ENCODE measurements around the gene ITGA6. TPM values are rescaled to one million over a fixed set of nuclear protein-coding genes. Genes with fewer than 3 reads are reported as not detected.

ITGA6 gene
- polyA plus RNA-seq, 1 donor from 2014 or later: 14.4 TPM

DNA sequence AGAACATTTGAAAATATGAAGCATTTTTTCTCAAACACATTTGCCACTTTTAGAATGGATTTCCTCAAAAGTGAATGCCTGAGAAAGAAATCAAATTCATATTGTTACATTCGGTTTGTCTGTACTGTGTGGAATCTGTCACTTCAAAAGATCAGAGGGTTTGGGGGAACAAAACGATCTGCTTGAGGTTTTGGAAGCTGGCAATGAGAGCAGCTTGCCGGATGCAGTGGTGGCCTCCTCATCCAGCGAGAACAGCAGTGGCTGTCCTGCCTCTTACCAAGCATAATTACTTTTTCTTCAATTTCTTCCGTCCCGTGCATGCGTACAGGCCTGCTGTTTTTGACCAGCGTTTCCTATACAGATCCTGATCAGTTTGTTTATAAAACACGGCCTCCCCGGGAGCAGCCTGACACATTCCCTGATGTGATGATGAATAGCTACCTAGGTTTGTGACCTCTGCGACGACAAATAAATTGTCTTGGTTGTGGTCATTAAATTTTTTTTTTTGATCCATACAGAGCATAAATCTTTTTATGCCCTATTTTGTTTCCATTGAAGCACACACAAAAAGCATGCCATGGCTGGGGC lies 45.2 kb downstream of the ITGA6 start:
- no peak overlapping the region for H2AFZ ChIP-seq (ENCODE audit: low read depth, low read length)
- H3K27me3 ChIP-seq (ENCODE audit: insufficient read depth, low read depth, low read length): no peaks in the 10 kb centered on the region
- no peaks in the 10 kb centered on the region for H3K9me3 ChIP-seq (ENCODE audit: low read length)
- H3K79me2 ChIP-seq (replicated peaks; ENCODE audit: insufficient read depth, low read length): no peaks in the 10 kb centered on the region
- H3K9me2 ChIP-seq (ENCODE audit: insufficient read depth, low read length): no peaks in the 10 kb centered on the region
- H3K4me3 ChIP-seq (ENCODE audit: low read length): no peak overlapping the region
- H3K27ac ChIP-seq (ENCODE audit: low read length): no peak overlapping the region
- H3K4me2 ChIP-seq (ENCODE audit: low read length): no peak overlapping the region
- H3F3A ChIP-seq (ENCODE audit: insufficient read depth, low read length, poor library complexity, severe bottlenecking): no peaks in the 10 kb centered on the region
- H3K36me3 ChIP-seq (ENCODE audit: insufficient read depth, low read length): no peaks in the 10 kb centered on the region
- TF ChIP-seq EZH2 (IDR thresholded peaks at IDR 0.05; ENCODE audit: borderline replicate concordance, insufficient read depth, low read length, poor library complexity, severe bottlenecking): no peak
- no peak for TF ChIP-seq EP300 (conservative IDR thresholded peaks at IDR 0.05; ENCODE audit: poor library complexity, severe bottlenecking)
- TF ChIP-seq, protein P1, sequence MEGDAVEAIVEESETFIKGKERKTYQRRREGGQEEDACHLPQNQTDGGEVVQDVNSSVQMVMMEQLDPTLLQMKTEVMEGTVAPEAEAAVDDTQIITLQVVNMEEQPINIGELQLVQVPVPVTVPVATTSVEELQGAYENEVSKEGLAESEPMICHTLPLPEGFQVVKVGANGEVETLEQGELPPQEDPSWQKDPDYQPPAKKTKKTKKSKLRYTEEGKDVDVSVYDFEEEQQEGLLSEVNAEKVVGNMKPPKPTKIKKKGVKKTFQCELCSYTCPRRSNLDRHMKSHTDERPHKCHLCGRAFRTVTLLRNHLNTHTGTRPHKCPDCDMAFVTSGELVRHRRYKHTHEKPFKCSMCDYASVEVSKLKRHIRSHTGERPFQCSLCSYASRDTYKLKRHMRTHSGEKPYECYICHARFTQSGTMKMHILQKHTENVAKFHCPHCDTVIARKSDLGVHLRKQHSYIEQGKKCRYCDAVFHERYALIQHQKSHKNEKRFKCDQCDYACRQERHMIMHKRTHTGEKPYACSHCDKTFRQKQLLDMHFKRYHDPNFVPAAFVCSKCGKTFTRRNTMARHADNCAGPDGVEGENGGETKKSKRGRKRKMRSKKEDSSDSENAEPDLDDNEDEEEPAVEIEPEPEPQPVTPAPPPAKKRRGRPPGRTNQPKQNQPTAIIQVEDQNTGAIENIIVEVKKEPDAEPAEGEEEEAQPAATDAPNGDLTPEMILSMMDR (IDR thresholded peaks at IDR 0.05; ENCODE audit: poor library complexity, severe bottlenecking): no peak
- TF ChIP-seq, protein P2, sequence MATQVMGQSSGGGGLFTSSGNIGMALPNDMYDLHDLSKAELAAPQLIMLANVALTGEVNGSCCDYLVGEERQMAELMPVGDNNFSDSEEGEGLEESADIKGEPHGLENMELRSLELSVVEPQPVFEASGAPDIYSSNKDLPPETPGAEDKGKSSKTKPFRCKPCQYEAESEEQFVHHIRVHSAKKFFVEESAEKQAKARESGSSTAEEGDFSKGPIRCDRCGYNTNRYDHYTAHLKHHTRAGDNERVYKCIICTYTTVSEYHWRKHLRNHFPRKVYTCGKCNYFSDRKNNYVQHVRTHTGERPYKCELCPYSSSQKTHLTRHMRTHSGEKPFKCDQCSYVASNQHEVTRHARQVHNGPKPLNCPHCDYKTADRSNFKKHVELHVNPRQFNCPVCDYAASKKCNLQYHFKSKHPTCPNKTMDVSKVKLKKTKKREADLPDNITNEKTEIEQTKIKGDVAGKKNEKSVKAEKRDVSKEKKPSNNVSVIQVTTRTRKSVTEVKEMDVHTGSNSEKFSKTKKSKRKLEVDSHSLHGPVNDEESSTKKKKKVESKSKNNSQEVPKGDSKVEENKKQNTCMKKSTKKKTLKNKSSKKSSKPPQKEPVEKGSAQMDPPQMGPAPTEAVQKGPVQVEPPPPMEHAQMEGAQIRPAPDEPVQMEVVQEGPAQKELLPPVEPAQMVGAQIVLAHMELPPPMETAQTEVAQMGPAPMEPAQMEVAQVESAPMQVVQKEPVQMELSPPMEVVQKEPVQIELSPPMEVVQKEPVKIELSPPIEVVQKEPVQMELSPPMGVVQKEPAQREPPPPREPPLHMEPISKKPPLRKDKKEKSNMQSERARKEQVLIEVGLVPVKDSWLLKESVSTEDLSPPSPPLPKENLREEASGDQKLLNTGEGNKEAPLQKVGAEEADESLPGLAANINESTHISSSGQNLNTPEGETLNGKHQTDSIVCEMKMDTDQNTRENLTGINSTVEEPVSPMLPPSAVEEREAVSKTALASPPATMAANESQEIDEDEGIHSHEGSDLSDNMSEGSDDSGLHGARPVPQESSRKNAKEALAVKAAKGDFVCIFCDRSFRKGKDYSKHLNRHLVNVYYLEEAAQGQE (IDR thresholded peaks at IDR 0.05; ENCODE audit: borderline replicate concordance): no peak
- TF ChIP-seq TAF1 (IDR thresholded peaks at IDR 0.05; ENCODE audit: low read depth): no peak
- no peak for TF ChIP-seq POLR2AphosphoS5 (IDR thresholded peaks at IDR 0.05)
- no peak for TF ChIP-seq SMC3 (conservative IDR thresholded peaks at IDR 0.05; ENCODE audit: poor library complexity)
- no peak for TF ChIP-seq MXI1 (conservative IDR thresholded peaks at IDR 0.05; ENCODE audit: poor library complexity, severe bottlenecking)
- no peak for TF ChIP-seq RAD21 (conservative IDR thresholded peaks at IDR 0.05)
- no peak overlapping the region for H3K9ac ChIP-seq (ENCODE audit: low read length)
- H4K20me1 ChIP-seq (ENCODE audit: insufficient read depth): no peaks in the 10 kb centered on the region

DNA sequence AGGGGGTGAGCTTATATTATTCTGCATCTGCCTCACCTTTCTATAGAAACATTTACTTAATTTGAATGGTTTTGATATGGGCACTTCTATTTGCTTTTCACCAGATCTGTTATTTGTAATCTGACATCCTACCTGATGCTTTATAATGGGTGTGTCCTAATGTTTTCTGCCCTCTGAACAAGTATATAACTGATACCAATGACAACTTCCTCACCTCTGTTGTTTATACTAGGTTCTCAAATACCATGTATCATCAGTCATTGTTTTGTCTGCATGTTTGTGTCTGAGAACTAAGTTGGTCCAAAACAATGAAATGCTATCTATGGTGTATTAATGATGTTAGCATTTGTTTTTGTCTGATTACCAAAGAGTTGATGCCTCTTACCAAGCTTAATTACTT lies 45.8 kb downstream of the ITGA6 start:
- H3K27me3 ChIP-seq (ENCODE audit: insufficient read depth, low read depth, low read length): no peaks in the 10 kb centered on the region
- TF ChIP-seq SMC3 (conservative IDR thresholded peaks at IDR 0.05; ENCODE audit: poor library complexity): no peak
- TF ChIP-seq EZH2 (IDR thresholded peaks at IDR 0.05; ENCODE audit: borderline replicate concordance, insufficient read depth, low read length, poor library complexity, severe bottlenecking): no peak
- TF ChIP-seq EP300 (conservative IDR thresholded peaks at IDR 0.05; ENCODE audit: poor library complexity, severe bottlenecking): no peak
- TF ChIP-seq POLR2AphosphoS5 (IDR thresholded peaks at IDR 0.05): no peak
- TF ChIP-seq, protein P2 (IDR thresholded peaks at IDR 0.05; ENCODE audit: borderline replicate concordance): no peak
- no peak for TF ChIP-seq TAF1 (IDR thresholded peaks at IDR 0.05; ENCODE audit: low read depth)
- TF ChIP-seq, protein P1 (IDR thresholded peaks at IDR 0.05; ENCODE audit: poor library complexity, severe bottlenecking): no peak
- TF ChIP-seq MXI1 (conservative IDR thresholded peaks at IDR 0.05; ENCODE audit: poor library complexity, severe bottlenecking): no peak
- TF ChIP-seq RAD21 (conservative IDR thresholded peaks at IDR 0.05): no peak
- H3K9me2 ChIP-seq (ENCODE audit: insufficient read depth, low read length): no peaks in the 10 kb centered on the region
- no peak overlapping the region for H3K9ac ChIP-seq (ENCODE audit: low read length)
- H3K9me3 ChIP-seq (ENCODE audit: low read length): no peaks in the 10 kb centered on the region
- no peak overlapping the region for H3K27ac ChIP-seq (ENCODE audit: low read length)
- H3K36me3 ChIP-seq (ENCODE audit: insufficient read depth, low read length): no peaks in the 10 kb centered on the region
- no peak overlapping the region for H3K4me2 ChIP-seq (ENCODE audit: low read length)
- H3K79me2 ChIP-seq (replicated peaks; ENCODE audit: insufficient read depth, low read length): no peaks in the 10 kb centered on the region
- no peaks in the 10 kb centered on the region for H3F3A ChIP-seq (ENCODE audit: insufficient read depth, low read length, poor library complexity, severe bottlenecking)
- H3K4me3 ChIP-seq (ENCODE audit: low read length): no peak overlapping the region
- no peak overlapping the region for H2AFZ ChIP-seq (ENCODE audit: low read depth, low read length)
- H4K20me1 ChIP-seq (ENCODE audit: insufficient read depth): no peaks in the 10 kb centered on the region

All from neural cell (in vitro differentiated cells).